ENCODE results near the gene ATXN2L. TPM values are rescaled to one million over a fixed set of nuclear protein-coding genes. Genes with fewer than 3 reads are reported as not detected.
"Not testable (repeated sequence)": the region's sequence is repeated elsewhere in the genome, so short reads cannot be mapped to it uniquely, and the experiment has no call there.

Gene ATXN2L
- total RNA-seq, 1 donor from 2014 or later, result 166 TPM

DNA sequence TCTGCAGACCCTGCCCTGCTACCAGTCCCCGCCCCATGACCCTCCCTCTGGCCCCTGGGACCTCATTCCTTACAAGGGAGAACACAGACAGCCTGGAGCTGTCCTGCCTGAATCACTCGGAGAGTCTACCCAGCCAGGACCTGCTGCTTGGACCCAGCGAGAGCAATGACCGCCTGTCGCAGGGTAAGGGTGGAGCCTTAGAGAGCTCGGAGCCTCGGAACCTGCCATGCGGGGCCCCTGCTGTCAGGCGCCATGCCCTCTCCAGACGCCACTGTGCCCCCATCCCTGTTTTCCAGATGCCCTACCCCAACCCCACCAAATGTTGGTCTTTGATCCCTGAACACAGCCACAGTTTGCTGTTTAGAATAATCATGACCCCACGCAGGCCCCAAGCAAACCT, 46.4 kb downstream of the ATXN2L start:
- no peak for DNase-seq (ENCODE audit: extremely low read depth, low read depth, low spot score)

DNA sequence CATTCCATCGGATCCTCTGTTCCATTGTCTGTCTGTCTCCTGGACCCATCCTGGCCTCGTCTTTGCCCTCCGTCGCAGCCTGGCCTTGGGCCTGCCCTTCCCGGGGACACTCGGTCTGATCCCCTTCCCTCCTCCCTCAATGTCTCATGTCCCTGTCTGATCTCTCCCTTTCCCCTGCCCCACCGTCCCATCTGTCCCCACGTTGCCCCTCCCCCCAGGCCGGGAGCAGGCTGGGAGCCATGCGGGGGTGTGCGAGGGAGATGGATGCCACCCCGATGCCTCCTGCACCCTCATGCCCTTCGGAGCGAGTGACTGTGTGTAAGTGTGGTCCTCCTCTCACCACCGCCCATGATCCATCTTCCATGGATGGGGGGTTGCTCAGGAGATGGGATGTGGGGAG, 50.2 kb downstream of the ATXN2L start:
- no peak for DNase-seq (ENCODE audit: extremely low read depth, low read depth, low spot score)

DNA sequence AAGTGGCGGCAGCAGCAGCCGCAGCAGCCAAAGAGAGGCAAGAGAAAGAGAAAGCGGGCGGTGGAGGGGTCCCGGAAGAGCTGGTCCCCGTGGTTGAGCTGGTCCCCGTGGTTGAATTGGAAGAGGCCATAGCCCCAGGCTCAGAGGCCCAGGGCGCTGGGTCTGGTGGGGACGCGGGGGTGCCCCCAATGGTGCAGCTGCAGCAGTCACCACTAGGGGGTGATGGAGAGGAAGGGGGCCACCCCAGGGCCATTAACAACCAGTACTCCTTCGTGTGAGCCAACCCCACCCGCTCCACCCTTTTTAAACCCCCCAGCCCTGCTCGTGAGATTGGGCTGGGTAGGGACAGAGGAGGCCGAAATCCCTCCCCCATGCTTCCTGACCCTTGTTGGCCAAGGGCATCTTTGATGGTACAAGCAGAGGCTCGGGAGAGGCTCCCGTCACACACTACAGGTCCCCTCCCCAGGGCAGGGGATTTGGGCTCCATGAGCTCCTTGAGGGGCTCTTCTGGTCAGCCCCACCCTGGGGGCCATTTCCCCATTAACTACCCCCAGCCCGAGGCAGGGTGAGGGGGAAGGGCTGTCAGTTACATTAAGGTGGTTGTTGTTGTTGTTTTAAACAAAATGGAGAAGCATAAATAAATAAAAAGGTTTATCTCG, 50.9 kb downstream of the ATXN2L start:
- no peak for DNase-seq (ENCODE audit: extremely low read depth, low read depth, low spot score)

DNA sequence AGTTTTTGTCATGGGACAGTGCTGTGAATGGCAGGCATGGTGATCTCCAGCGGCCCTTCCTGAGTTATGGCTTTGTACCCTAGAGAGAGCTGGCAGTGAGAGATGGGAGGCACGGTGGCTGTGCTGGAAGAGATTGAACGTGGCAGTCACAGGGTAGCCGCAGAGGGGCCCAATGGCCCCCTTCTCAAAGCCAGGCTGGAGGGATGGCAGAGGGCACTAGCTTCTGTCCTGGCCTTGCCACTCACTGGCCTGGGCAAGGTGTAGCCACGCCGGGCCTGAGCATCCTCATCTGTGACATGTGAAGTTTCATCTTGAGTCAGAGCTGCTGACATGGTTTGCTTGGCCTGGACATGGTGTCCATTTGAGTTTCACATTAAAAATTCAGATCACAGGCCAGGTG, 51.6 kb downstream of the ATXN2L start:
- DNase-seq (ENCODE audit: extremely low read depth, low read depth, low spot score), result no peak

DNA sequence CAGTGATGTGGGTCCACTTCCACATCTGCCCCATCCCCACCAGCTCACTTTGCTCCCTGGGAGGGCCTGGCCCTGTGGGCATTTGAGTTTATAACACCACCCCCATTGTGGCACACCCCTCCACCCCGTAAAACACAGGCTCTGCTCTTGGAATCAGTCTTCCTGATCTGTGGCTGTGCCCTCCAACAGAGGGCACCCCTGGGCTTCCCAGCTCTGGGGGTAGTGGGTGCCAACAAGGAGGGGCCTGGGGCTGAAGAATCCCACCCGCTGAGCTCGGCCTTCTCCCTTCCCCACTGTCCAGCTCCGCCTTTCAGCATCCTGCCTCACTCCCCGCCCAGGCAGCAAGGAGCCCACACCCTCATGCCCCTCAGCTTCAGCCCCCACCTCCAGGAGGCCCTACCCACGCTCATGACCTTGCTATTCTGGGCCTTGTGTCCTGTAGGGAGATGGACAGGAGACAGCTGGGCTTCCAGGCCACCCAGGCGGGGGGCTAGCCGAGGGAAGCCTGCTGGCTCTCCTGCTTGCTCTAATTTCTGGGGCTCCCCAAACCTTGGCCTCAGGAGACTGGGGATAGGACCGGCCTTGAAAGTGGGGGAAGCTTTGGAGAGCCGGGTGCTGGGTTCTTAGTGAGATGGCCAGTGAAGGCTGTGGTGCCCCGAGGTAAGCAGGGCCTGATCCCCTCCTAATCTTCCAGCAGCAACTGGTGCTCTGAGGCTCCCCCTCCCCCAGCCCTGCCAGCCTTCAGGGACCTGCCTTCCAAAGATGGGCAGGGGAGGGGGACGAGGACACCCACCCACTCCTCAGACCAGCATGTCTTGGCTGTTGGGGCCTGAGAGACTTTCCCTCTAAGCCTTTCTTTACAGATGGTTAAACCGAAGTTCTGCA, 52.6 kb downstream of the ATXN2L start:
- no peak for DNase-seq (ENCODE audit: extremely low read depth, low read depth, low spot score)

DNA sequence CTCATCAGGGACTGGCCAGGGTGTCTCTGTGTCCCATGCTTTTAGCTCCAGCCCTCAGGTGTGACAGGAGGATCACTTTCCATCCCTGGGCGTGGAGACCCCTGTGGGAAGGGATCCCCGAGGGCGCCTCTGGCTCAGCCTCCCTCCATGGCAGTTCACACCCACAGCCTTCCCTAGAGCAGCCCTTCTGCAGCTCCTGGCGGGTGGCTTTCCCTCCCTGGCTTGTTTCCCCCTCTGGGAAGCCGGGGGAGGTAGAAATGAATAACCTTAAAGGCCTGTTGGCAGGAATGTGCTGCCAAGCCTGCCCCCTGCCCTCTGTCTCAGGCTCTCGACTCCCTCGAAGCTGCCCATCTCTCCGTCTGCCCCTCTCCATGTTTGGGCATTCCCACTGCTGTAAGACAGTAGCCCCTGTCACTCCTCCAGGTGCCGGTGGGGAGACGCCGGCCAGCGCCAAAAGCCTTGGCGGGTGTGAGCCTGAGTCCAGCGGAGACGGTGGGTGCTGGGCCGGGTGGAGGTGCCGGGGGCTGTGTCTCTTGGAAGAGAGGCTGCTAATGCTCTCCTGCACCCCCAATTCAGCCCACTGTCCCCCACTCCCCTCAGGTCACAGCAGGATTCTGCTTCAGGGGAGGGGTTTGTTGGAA, 53.3 kb downstream of the ATXN2L start:
- DNase-seq (ENCODE audit: extremely low read depth, low read depth, low spot score), result no peak

DNA sequence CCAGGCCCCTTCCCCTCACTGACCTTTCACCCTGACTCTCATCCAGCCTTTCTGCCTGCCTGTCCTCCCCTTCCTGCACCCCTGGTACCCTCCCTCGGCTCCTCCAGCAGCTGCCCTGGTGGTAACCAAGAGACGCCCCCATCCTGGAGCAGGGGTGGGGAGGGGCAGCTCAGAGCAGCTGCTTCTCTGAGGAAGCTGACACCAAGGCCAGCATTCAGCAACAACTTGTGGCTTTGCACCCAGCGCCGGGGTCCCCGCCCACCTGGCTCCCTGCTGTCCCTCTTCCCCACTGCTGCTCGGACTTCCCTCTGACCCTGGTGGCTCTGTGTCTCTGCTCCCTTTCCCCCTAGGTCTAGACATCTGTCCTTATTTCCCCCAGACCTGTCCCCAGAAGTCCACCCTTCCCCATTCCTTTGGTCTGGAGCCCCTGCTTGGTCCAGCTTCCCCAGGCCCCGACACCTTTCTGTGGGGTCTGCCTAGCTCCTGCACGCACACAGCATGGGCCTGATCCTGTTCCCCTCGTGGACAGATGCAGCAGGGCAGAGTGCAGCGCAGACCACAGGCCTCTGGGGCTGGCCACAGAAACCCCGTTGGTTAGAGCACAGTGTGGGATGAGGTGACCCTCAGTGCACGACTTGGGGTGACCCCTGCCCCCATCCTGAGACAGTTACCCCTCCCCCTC, 54.3 kb downstream of the ATXN2L start:
- DNase-seq (ENCODE audit: extremely low read depth, low read depth, low spot score), result no peak

DNA sequence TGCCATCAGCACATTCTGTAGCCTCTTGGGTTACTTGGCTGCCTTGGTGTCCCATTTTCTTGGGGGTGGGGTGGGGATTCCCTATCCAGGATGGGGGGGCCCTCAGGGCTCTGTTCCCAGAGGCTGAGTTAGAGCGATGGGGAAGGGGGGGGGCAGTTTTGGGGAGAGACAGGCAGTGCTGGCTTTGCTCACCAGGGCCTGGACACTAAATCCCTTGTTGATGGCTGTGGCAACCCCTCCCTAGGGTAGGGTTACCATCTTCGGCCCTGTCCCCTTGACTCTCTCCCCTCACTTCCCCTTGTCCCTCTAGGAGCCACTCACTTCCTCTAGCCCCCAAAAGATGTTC, 54.8 kb downstream of the ATXN2L start:
- DNase-seq (ENCODE audit: extremely low read depth, low read depth, low spot score), result no peak

DNA sequence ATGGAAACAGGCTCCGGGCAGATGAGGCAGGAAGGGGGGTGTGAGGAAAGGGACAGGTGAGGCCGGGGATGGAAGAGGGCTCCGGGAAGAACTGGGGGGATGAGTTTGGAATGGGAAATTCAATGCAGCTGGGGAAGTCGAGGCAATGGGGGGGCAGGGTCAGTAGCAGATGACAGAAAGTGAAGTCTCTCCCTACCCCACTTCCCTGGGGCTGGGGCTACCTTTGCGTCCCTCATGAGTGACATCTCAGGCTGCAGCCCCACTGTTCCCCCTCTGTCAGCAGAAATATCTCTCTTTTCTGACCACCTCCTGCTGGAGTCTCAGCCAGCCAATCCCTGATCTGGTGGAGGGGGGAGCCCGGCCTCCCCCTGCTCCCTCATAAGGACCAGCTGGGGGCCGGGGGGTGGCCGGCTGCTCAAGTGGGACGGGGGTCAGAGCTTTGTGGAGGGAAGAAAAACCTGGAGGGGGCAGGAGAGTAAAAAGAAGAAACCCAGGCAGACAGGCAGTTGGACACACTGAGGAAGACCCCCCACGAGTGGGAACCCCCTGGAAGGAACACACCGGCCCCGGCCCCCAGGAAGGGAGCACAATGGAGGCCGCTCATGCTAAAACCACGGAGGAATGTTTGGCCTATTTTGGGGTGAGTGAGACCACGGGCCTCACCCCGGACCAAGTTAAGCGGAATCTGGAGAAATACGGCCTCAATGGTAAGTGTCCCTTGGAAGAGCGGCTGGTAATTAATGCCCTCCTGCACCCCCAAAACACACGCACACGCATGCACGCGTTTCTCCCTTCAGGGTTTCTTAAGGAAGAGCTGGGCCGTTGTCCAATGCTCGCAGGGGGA, 55.5 kb downstream of the ATXN2L start, which contains the start of gene ATP2A1:
ATP2A1 (plus strand) TSS at position 406 of the 844 bp plus-strand sequence; CDS start at position 590, 184 bp downstream.
- no peak for DNase-seq (ENCODE audit: extremely low read depth, low read depth, low spot score)

DNA sequence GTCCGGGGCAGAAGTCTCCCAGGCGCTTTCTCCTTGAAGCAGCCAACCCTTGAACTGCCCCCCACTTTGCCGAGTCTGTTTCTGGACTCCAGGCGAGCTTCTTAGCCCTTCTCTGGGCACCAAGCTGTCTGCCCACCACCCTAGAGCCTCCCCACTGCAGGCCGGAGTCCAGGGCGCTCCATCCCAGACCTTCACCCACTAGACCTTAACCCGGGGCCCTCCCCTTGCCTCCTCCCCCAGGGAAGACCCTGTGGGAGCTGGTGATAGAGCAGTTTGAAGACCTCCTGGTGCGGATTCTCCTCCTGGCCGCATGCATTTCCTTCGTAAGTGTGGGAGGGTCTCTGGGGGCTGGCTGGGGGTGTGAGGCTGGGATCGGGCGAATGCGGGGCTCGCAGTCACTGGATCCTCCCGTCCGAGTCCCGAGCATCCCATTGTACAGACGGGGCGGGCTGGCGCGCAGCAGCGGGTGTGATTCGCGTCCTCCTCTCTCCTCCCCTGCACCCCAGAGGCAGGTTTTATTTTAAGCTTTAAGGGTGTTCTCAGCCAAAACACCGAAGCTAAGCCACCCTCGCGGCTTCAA, 56.6 kb downstream of the ATXN2L start:
- DNase-seq (ENCODE audit: extremely low read depth, low read depth, low spot score), result no peak

DNA sequence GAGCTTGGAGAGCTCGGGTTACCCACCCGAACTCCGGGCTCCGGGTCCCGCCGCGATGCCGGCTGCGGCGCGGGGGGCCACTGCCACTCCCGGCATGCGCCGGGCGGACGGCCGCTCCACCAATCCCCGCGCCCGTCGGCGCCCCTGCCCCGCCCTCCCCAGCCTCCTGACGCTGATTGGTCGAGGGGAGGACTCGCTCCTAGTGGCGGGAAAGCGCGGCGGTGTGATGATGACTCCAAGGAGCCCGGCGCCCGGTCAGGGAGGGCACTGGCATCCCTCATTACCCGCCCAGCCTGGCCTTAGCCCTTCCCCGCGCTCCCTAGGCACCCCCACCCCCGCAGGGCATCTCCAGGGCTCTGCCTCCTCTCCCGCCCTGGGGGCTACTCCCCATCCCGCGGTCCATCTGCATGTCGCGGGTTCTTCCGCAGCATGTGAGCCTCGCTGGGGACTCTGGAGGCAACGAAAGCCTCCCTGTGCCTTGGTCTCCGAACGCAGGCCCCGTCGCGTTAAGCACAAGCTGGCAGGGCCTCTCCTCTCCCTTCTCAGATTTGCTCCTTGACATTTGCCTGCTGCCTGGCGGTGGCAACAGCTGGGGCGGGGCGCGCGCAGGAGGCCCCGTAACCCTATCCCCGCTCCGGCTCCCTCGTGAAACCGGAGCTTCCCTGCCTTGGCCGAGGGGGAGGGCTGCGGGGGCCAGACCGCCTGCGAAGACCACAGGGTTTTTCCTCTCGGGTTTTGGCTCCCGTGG, 57.2 kb downstream of the ATXN2L start:
- no peak for DNase-seq (ENCODE audit: extremely low read depth, low read depth, low spot score)

DNA sequence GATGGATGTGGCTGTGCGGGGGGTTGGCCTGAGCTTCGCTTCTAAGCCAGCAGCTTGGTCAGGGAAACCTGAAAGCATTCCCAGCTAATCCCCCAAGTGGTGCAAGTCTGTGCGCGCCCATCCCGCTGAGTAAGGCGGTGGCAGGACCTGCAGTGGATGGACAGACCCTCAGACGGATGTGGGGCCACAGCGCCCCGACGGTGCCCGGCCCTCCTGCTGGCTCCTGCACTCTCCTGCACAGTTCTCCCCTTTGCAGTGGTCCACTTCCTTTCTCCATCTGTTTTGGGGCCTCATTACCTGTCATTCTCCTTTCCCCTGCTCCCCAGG, 57.8 kb downstream of the ATXN2L start:
- DNase-seq (ENCODE audit: extremely low read depth, low read depth, low spot score), result no peak

DNA sequence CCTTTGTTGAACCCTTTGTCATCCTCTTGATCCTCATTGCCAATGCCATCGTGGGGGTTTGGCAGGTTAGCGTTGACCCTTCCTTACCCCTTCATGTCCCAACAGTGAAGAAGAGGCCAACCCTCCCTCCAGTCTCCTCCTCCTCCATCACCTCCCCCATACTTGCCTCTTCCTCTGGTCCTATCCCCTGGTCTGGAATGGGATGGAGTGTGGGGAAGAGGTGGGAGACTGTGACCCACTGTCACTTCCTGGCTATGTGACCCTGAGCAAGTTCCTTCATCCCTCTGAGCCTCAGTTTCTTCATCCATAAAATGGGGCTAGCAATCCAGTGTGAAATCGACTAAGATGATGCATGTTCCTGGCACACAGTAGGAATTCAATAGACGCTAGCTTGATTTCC, 58.2 kb downstream of the ATXN2L start:
- DNase-seq (ENCODE audit: extremely low read depth, low read depth, low spot score), result no peak

DNA sequence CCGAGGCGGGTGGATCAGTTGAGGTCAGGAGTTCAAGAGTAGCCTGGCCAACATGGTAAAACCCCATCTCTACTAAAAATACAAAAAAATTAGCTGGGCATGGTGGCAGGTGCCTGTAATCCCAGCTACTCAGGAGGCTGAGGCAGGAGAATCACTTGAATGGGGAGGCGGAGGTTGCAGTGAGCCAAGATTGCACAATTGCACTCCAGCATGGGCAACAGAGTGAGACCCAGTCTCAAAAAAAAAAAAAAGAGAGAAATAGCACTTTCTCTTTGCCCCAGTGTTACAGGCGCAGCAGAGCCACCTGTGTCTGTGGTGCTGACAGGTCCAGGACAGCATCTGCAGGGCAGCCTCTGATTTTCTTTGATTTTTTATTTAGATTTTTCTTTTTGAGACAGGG, 58.8 kb downstream of the ATXN2L start:
- DNase-seq (ENCODE audit: extremely low read depth, low read depth, low spot score), result not testable (repeated sequence)

DNA sequence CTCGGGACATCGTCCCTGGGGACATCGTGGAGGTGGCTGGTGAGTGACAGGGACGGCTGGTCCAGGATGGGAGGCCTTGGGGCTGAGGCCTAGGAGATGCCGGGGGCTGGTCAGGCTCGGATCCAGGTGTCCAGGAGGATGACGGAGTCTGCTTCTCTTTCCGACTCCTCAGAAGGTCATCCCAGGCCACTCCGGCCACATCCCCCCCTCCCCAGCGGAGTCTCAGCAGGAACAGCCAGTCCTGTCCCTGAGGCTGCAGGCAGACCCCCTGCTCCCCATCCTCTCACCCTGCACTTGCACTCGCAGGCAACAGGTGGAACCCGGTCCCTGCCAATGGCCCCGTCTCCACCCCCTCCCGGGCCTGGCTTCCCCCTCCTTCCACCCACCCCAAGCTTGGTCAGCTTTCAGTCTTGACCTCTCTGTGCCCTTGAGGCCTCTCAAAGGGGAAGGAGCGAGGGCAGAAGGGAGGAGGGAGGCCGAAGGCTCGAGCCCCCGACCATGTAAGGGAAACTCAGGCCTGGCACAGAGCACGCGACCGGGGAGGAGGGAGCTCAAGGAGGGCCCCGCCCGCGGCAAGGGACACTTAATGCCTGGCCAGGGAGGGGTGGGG, 59.9 kb downstream of the ATXN2L start:
- DNase-seq (ENCODE audit: extremely low read depth, low read depth, low spot score), result no peak

DNA sequence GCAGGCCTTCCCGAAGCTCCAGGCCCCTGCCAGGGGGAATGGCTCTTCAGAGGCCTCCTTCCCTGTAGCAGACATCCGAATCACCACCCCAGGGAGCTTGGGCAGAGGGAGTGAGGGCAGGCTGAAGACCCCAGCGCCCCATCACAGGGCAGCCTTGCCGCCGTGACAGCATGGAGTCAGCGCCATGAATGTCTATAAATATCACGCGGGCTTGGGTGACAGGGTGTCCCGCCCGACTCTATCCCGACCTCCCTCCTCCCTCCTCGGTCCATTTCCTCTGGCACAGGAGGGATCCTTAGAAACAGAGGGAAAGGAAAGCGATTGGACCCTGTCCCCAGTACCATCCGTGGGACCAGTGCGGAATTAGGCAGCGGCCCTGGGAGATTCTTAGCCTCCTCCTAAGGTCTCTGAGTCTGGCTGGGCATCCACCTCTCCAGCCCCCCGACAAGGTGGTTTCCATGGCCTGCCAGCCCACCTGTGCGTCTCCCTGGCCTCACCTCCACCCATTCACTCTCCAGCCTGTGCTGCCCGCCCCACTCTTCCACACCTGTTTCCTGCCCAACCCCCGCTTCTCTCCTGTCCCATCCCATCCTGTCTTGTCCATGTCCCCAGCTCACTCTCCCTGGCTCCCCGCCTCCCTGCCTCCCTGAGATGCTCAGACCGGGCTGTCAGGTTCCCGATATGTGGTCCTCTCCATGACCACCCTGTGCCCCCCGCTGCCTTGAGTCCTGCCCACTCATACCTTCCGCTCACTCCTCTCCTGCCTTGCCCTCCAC, 60.6 kb downstream of the ATXN2L start:
- DNase-seq (ENCODE audit: extremely low read depth, low read depth, low spot score), result no peak

DNA sequence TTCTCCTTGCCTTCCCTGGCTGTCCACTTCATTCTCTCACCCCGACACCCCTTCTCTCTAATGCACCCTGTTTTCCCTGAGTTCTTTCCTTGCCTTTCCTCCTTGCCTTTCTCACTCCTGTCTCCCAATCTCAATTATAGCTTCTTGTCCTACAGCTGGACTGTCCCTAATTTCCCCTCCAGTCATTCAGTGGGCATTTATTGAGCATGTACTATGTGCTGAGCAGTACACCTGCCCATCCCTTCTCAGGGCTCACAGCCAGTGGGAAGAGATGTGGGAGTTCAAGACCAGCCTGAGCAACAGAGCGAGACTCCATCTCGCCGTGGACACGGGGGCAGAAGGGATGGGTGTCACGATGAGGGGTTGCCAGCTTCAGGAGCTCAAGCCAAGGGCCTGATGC, 61.2 kb downstream of the ATXN2L start:
- no peak for DNase-seq (ENCODE audit: extremely low read depth, low read depth, low spot score)
